NCI-H1092 (cell line): ENCODE data around the gene CCL28.
"Not testable (repeated sequence)": the region's sequence is repeated elsewhere in the genome, so short reads cannot be mapped to it uniquely, and the experiment has no call there.

Experiments used
- DNase-seq: peaks from one replicate; lab custom pipeline; 2025; lab: John Stamatoyannopoulos, UW

The CCL28 gene

GRCh38 chr5:43409809-43410271, 2.4 kb downstream of the CCL28 start:
- DNase-seq, result no peak

- DNase-seq, result not testable (repeated sequence)
Observed at GRCh38 chr5:43402524-43403066, 9.6 kb downstream of the CCL28 start.

- DNase-seq, result no peak
Observed at GRCh38 chr5:43401827-43402226, 10.4 kb downstream of the CCL28 start.

GRCh38 chr5:43400082-43400481, 12.1 kb downstream of the CCL28 start:
- DNase-seq, result no peak

GRCh38 chr5:43396762-43397304, 15.4 kb downstream of the CCL28 start:
- no peak for DNase-seq

- DNase-seq, result no peak
Observed at GRCh38 chr5:43390471-43390870, 21.7 kb downstream of the CCL28 start.

- peak; percentile 34 for DNase-seq
Observed at GRCh38 chr5:43389679-43390329, 22.4 kb downstream of the CCL28 start.

GRCh38 chr5:43386960-43387362, 25.2 kb downstream of the CCL28 start:
- no peak for DNase-seq

- DNase-seq, result no peak
Observed at GRCh38 chr5:43376496-43377140, 35.6 kb downstream of the CCL28 start.

- DNase-seq, result no peak
Observed at GRCh38 chr5:43371821-43372220, 40.4 kb downstream of the CCL28 start.

GRCh38 chr5:43370352-43370751, 41.8 kb downstream of the CCL28 start:
- no peak for DNase-seq

- DNase-seq, result no peak
Observed at GRCh38 chr5:43369651-43370050, 42.5 kb downstream of the CCL28 start.

GRCh38 chr5:43367909-43368669, 44.1 kb downstream of the CCL28 start:
- no peak for DNase-seq

- DNase-seq, result no peak
Observed at GRCh38 chr5:43367453-43367852, 44.7 kb downstream of the CCL28 start.

GRCh38 chr5:43366680-43367246, 45.4 kb downstream of the CCL28 start:
- not testable (repeated sequence) for DNase-seq

GRCh38 chr5:43365155-43365554, 47.0 kb downstream of the CCL28 start:
- not testable (repeated sequence) for DNase-seq

GRCh38 chr5:43363445-43364152, 48.6 kb downstream of the CCL28 start:
- no peak for DNase-seq

GRCh38 chr5:43362725-43363435, 49.3 kb downstream of the CCL28 start:
- DNase-seq, result no peak

GRCh38 chr5:43358726-43359125, 53.5 kb downstream of the CCL28 start:
- no peak for DNase-seq

GRCh38 chr5:43358301-43358700, 53.9 kb downstream of the CCL28 start:
- DNase-seq, result no peak

GRCh38 chr5:43357878-43358281, 54.3 kb downstream of the CCL28 start:
- DNase-seq, result no peak
